NOMO-1 (cell line): ENCODE results near the gene ADM2.
A peak's percentile ranks its signal among the peaks of the same experiment; 100 is the strongest.

Source experiments
- DNase-seq, 2 experiments: peaks; one replicate each; lab custom pipeline; 2025; ENCODE audit not compliant: unreplicated experiment in 2 of 2; lab: John Stamatoyannopoulos, UW

Gene ADM2

DNA sequence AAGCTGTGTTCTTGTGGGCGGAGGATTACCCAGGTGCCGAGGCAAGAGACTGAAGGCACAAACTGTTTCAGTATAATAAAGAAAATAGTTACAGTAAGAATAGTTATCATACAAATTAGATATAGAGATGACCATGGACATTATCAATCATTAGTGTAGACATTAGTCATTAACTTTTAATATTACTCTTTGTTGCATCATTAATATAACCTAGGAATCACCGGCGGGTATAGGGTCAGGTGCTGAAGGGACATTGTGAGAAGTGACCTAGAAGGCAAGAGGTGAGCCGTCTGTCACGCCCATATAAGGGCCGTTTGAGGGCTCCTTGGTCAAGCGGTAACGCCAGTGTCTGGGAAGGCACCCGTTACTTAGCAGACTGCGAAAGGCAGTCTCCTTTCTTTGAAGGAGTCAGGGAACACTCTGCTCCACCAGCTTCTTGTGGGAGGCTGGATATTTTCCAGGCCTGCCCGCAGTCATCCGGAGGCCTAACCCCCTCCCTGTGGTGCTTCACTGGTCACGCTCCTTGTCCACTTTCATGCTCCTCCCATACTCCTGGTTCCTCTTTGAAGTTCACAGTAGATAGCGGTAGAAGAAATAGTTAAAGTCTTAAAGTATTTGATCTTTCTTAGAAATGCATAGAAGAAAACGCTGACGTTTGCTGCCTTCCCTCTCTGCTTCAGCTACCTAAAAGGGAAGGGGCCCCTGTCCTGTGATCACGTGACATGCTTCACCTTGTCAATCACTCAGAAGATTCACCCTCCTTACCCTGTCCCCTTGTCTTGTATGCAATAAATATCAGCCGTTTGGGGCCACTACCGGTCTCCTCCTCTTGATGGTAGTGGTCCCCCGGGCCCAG lies 52.7 kb downstream of the ADM2 start:
- peak; percentile 32 to 59 for DNase-seq

DNA sequence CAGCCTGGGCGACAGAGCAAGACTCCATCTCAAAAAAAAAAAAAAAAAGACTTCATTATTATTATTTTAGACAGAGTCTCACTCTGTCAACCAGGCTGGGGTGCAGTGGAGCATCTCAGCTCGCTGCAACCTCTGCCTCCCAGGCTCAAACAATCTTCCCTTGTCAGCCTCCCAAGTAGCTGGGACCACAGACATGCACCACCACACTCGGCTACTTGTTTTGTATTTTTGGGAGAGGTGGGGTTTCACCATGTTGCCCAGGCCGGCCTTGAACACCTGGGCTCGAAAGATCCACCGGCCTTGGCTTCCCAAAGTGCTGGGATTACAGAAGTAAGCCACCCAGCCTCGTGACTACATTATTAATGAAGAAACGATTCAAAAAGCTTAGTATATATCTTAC lies 53.8 kb downstream of the ADM2 start:
- DNase-seq, result no peak
